SK-N-MC (cell line): Measurements from ENCODE around the gene MYO10.

ENCODE experiments used
- DNase-seq: peaks from one replicate; pipeline ENCODE4 v3.0.0-alpha.2; 2011; ENCODE audit warnings: low read depth, low spot score
- H3K27ac ChIP-seq: fragments of 200-600 bp; sonication (generic); 2 replicates; pipeline ENCODE4 v1.5.1; 2016; ENCODE audit warnings: mixed run types
- H3K36me3 ChIP-seq: fragments of 200-600 bp; sonication (generic); 2 replicates; pipeline ENCODE4 v1.6.1; 2017; ENCODE audit warnings: antibody characterized with exemption, low read length, mixed read lengths; ENCODE audit not compliant: insufficient read depth
- H3K4me3 ChIP-seq: fragments of 200-600 bp; sonication (generic); 2 replicates; pipeline ENCODE4 v1.5.1; 2016
- H3K9ac ChIP-seq: fragments of 200-600 bp; sonication (generic); 2 replicates; pipeline ENCODE4 v1.8.0; 2017; ENCODE audit warnings: mixed run types, mixed read lengths; ENCODE audit not compliant: insufficient read length
- H3K9me3 ChIP-seq: fragments of 200-600 bp; sonication (generic); 2 replicates; pipeline ENCODE4 v1.6.1; 2017; ENCODE audit warnings: low read depth, mild to moderate bottlenecking, antibody characterized with exemption, low read length, moderate library complexity, mixed read lengths
- EZH2 ChIP-seq: fragments of 200-600 bp; sonication (generic); IDR thresholded peaks from one replicate; pipeline ENCODE4 v1.6.1; 2017; ENCODE audit warnings: antibody characterized with exemption
- FOXP2 ChIP-seq: optimal IDR thresholded peaks from 2 replicates; pipeline ENCODE3; 2011; ENCODE audit warnings: mild to moderate bottlenecking, moderate library complexity; ENCODE audit not compliant: insufficient read depth; ENCODE audit errors: extremely low read length, control extremely low read depth
- POLR2AphosphoS5 ChIP-seq: IDR thresholded peaks from 2 replicates; pipeline ENCODE4 v1.6.1; 2012; ENCODE audit warnings: mild to moderate bottlenecking, low read depth, low read length, borderline replicate concordance

The MYO10 gene

GRCh38 chr5:16781828-16782626, 154.1 kb downstream of the MYO10 start:
- Histone ChIP-seq H3K9me3 (no peaks in the 10 kb centered on the region), H3K4me3 (no peak overlapping the region), H3K36me3 (peaks cover 94% of the 10 kb centered on the region), H3K27ac (peak overlapping the region; percentile 63), H3K9ac (no peak overlapping the region)
- no peak for DNase-seq
- TF ChIP-seq EZH2 (no peak), POLR2AphosphoS5 (no peak), FOXP2 (no peak)

GRCh38 chr5:16780325-16780724, 155.8 kb downstream of the MYO10 start:
- H3K36me3 ChIP-seq: peaks cover 96% of the 10 kb centered on the region
- TF ChIP-seq EZH2: no peak
- no peak for TF ChIP-seq FOXP2
- no peak for TF ChIP-seq POLR2AphosphoS5
- H3K9ac ChIP-seq: no peak overlapping the region
- no peak for DNase-seq
- peak overlapping the region; percentile 27 for H3K27ac ChIP-seq
- H3K4me3 ChIP-seq: no peak overlapping the region
- no peaks in the 10 kb centered on the region for H3K9me3 ChIP-seq

GRCh38 chr5:16777432-16777831, 158.7 kb downstream of the MYO10 start:
- no peaks in the 10 kb centered on the region for H3K9me3 ChIP-seq
- no peak for TF ChIP-seq FOXP2
- TF ChIP-seq POLR2AphosphoS5: no peak
- TF ChIP-seq EZH2: no peak
- H3K9ac ChIP-seq: no peak overlapping the region
- H3K4me3 ChIP-seq: no peak overlapping the region
- peak overlapping the region; percentile 10; the same call in 1 of the 2 replicates for H3K27ac ChIP-seq
- peaks cover 91% of the 10 kb centered on the region for H3K36me3 ChIP-seq
- DNase-seq: no peak

GRCh38 chr5:16776611-16777251, 159.4 kb downstream of the MYO10 start:
- Histone ChIP-seq H3K9me3 (no peaks in the 10 kb centered on the region), H3K27ac (peak overlapping the region; percentile 17; the same call in 1 of the 2 replicates), H3K9ac (no peak overlapping the region), H3K36me3 (peaks cover 89% of the 10 kb centered on the region), H3K4me3 (no peak overlapping the region)
- no peak for DNase-seq
- TF ChIP-seq FOXP2: no peak
- no peak for TF ChIP-seq POLR2AphosphoS5
- TF ChIP-seq EZH2: no peak

- Histone ChIP-seq H3K9ac (no peak overlapping the region), H3K4me3 (no peak overlapping the region), H3K27ac (peak overlapping the region; percentile 68), H3K36me3 (peaks cover 87% of the 10 kb centered on the region), H3K9me3 (no peaks in the 10 kb centered on the region)
- TF ChIP-seq EZH2 (no peak), FOXP2 (no peak), POLR2AphosphoS5 (no peak)
- no peak for DNase-seq
Measured at GRCh38 chr5:16774806-16775205, 161.3 kb downstream of the MYO10 start.

GRCh38 chr5:16773991-16774390, 162.1 kb downstream of the MYO10 start:
- no peak for TF ChIP-seq POLR2AphosphoS5
- TF ChIP-seq EZH2: no peak
- no peak for TF ChIP-seq FOXP2
- peak overlapping the region; percentile 48; the same call in 1 of the 2 replicates for H3K27ac ChIP-seq
- H3K9ac ChIP-seq: no peak overlapping the region
- peaks cover 87% of the 10 kb centered on the region for H3K36me3 ChIP-seq
- no peak for DNase-seq
- H3K4me3 ChIP-seq: no peak overlapping the region
- H3K9me3 ChIP-seq: no peaks in the 10 kb centered on the region

- H3K9me3 ChIP-seq: no peaks in the 10 kb centered on the region
Measured at GRCh38 chr5:16772556-16772955, 163.5 kb downstream of the MYO10 start.

GRCh38 chr5:16768184-16768583, 167.9 kb downstream of the MYO10 start:
- peaks cover 94% of the 10 kb centered on the region for H3K36me3 ChIP-seq
- H3K9me3 ChIP-seq: no peaks in the 10 kb centered on the region
- no peak for DNase-seq
- no peak overlapping the region for H3K27ac ChIP-seq
- no peak overlapping the region for H3K4me3 ChIP-seq
- no peak overlapping the region for H3K9ac ChIP-seq
- no peak for TF ChIP-seq POLR2AphosphoS5
- no peak for TF ChIP-seq FOXP2
- no peak for TF ChIP-seq EZH2

More at GRCh38 chr5:16772556-16772955, 163.5 kb downstream of the MYO10 start:
- H3K4me3 ChIP-seq: no peak overlapping the region
- no peak overlapping the region for H3K9ac ChIP-seq
- no peak for DNase-seq
- H3K27ac ChIP-seq: 0 out of 2 replicates have a peak overlapping the region, but pooled peaks have one; percentile 4
- no peak for TF ChIP-seq FOXP2
- TF ChIP-seq EZH2: no peak
- TF ChIP-seq POLR2AphosphoS5: no peak
- peaks cover 87% of the 10 kb centered on the region for H3K36me3 ChIP-seq

- H3K9me3 ChIP-seq: no peaks in the 10 kb centered on the region
- no peak overlapping the region for H3K4me3 ChIP-seq
- no peak for TF ChIP-seq FOXP2
- TF ChIP-seq EZH2: no peak
- no peak for TF ChIP-seq POLR2AphosphoS5
- no peak overlapping the region for H3K9ac ChIP-seq
- H3K27ac ChIP-seq: no peak overlapping the region; the same call in 1 of the 2 replicates
- DNase-seq: no peak
- H3K36me3 ChIP-seq: peaks cover 96% of the 10 kb centered on the region
Measured at GRCh38 chr5:16763211-16763610, 172.9 kb downstream of the MYO10 start.
